HCT116 (cell line): ENCODE results near the gene EEFSEC. TPM values are rescaled to one million over a fixed set of nuclear protein-coding genes. Genes with fewer than 3 reads are reported as not detected.

ENCODE experiments used
- ATAC-seq: fragments of 200-7000 bp; cut with Tn5 transposase; 2 replicates; pipeline ENCODE4 v1.9.1; 2020; ENCODE audit warnings: mild to moderate bottlenecking, moderate library complexity
- BruUV-seq: library from RNA; stranded (reverse); fragments of 400-500 nt; replicated peaks from 2 replicates; lab custom pipeline; 2021; lab: Mats Ljungman, UMichigan
- CTCF ChIA-PET: fragments of 300-600 bp; sonication (Branson Sonifier 250); formaldehyde crosslinking; loops from one replicate; lab custom pipeline; 2021; ENCODE audit warnings: antibody characterized with exemption; lab: Charles Lee
- POLR2A ChIA-PET: fragments of 300-600, 350-600 bp; sonication (Branson Sonifier 250); formaldehyde crosslinking; loops from one replicate; lab custom pipeline; 2021; ENCODE audit warnings: antibody characterized with exemption; lab: Charles Lee
- RAD21 ChIA-PET, 2 experiments: fragments of 300-600 bp; sonication (Branson Sonifier 250); formaldehyde crosslinking; loops; one replicate each; lab custom pipeline; 2023; ENCODE audit warnings: low total read pairs in 2 of 2; ENCODE audit not compliant: uncharacterized antibody in 2 of 2, unreplicated experiment in 2 of 2, low non-redundant PET in 1 of 2; lab: Charles Lee
- DNase-seq: peaks from one replicate; pipeline ENCODE4 v3.0.0-alpha.2; 2010; ENCODE audit warnings: low read depth, low spot score
- H2AFZ ChIP-seq: fragments of 200-600 bp; shearing (Covaris generic), sonication (generic); 2 replicates; pipeline ENCODE4 v1.6.1; 2017; ENCODE audit warnings: low read depth, mixed run types, mixed read lengths, antibody characterized with exemption, low read length; ENCODE audit not compliant: poor library complexity, severe bottlenecking
- H3K27ac ChIP-seq: 2 replicates; pipeline ENCODE4 v1.5.1; 2012; ENCODE audit warnings: low read depth, low read length
- H3K27me3 ChIP-seq: fragments of 200-600 bp; sonication (generic); 2 replicates; pipeline ENCODE4 v1.6.1; 2016; ENCODE audit warnings: mixed run types, low read length, mixed read lengths; ENCODE audit not compliant: insufficient read depth
- H3K36me3 ChIP-seq, 2 experiments: fragments of 200-500 bp in 1 of 2; fragments of 200-600 bp in 1 of 2; sonication (Bioruptor generic) in 1 of 2; sonication (generic) in 1 of 2; 2 replicates each; pipeline versions ENCODE4 v1.5.1 to v1.6.1; 2014 to 2016; ENCODE audit warnings: low read length in 2 of 2, inconsistent platforms in 1 of 2, mixed read lengths in 1 of 2, mixed run types in 1 of 2; ENCODE audit not compliant: insufficient read depth in 2 of 2, control insufficient read depth in 1 of 2
- H3K4me1 ChIP-seq, 2 experiments: fragments of 200-600 bp in 1 of 2; sonication (generic) in 1 of 2; 2 replicates each; pipeline versions ENCODE4 v1.5.1 to v1.6.1; 2012 to 2017; ENCODE audit warnings: low read length in 2 of 2, inconsistent platforms in 1 of 2, mild to moderate bottlenecking in 1 of 2, mixed read lengths in 1 of 2, mixed run types in 1 of 2, moderate library complexity in 1 of 2; ENCODE audit not compliant: insufficient read depth in 2 of 2, control insufficient read depth in 1 of 2
- H3K4me2 ChIP-seq: fragments of 200-600 bp; sonication (generic); 2 replicates; pipeline ENCODE4 v1.6.1; 2017; ENCODE audit warnings: mixed run types, low read length, mixed read lengths
- H3K4me3 ChIP-seq, 2 experiments: fragments of 200-600 bp in 1 of 2; sonication (generic) in 1 of 2; replicated peaks in 1 of 2; 2 replicates each; pipeline ENCODE4 v1.5.1; 2011 to 2016; ENCODE audit warnings: low read length in 2 of 2, control low read depth in 1 of 2, low read depth in 1 of 2, mild to moderate bottlenecking in 1 of 2, mixed read lengths in 1 of 2, mixed run types in 1 of 2
- H3K79me2 ChIP-seq: fragments of 200-600 bp; sonication (generic); 2 replicates; pipeline ENCODE4 v1.6.1; 2017; ENCODE audit warnings: mild to moderate bottlenecking, mixed run types, low read length, moderate library complexity, mixed read lengths; ENCODE audit not compliant: insufficient read depth
- H3K9ac ChIP-seq: fragments of 200-600 bp; sonication (generic); 2 replicates; pipeline ENCODE4 v1.6.1; 2016; ENCODE audit warnings: low read length, mixed read lengths
- H3K9me2 ChIP-seq: fragments of 200-600 bp; sonication (generic), shearing (Covaris generic); 2 replicates; pipeline ENCODE4 v1.6.1; 2017; ENCODE audit warnings: mixed run types, mild to moderate bottlenecking, moderate library complexity; ENCODE audit not compliant: insufficient read depth
- H3K9me3 ChIP-seq, 2 experiments: fragments of 200-500 bp in 1 of 2; fragments of 200-600 bp in 1 of 2; sonication (Bioruptor generic) in 1 of 2; sonication (generic) in 1 of 2; 2 replicates each; pipeline ENCODE4 v1.6.1; 2014 to 2017; ENCODE audit warnings: low read length in 2 of 2, mixed read lengths in 2 of 2, inconsistent platforms in 1 of 2, low read depth in 1 of 2, mild to moderate bottlenecking in 1 of 2, mixed run types in 1 of 2, moderate library complexity in 1 of 2; ENCODE audit not compliant: control insufficient read depth in 1 of 2, insufficient read depth in 1 of 2
- H4K20me1 ChIP-seq: fragments of 200-600 bp; sonication (generic), shearing (Covaris generic); 2 replicates; pipeline ENCODE4 v1.6.1; 2017; ENCODE audit warnings: mixed run types, mild to moderate bottlenecking, moderate library complexity; ENCODE audit not compliant: insufficient read depth
- ATF3 ChIP-seq: IDR thresholded peaks from 2 replicates; pipeline ENCODE4 v1.6.1; 2012
- EGR1 ChIP-seq: IDR thresholded peaks from 2 replicates; pipeline ENCODE4 v1.6.1; 2012; ENCODE audit warnings: low read depth
- EZH2 ChIP-seq: fragments of 200-600 bp; sonication (generic); IDR thresholded peaks from 2 replicates; pipeline ENCODE4 v1.6.1; 2017; ENCODE audit warnings: antibody characterized with exemption, mixed run types
- EZH2phosphoT487 ChIP-seq: fragments of 200-600 bp; IDR thresholded peaks from 2 replicates; pipeline ENCODE4 v1.6.1; 2018; ENCODE audit warnings: antibody characterized with exemption, borderline replicate concordance
- FOSL1 ChIP-seq: IDR thresholded peaks from 2 replicates; pipeline ENCODE4 v1.6.1; 2012; ENCODE audit warnings: low read depth
- JUND ChIP-seq: IDR thresholded peaks from 2 replicates; pipeline ENCODE4 v1.6.1; 2012
- POLR2AphosphoS5 ChIP-seq: IDR thresholded peaks from 2 replicates; pipeline ENCODE4 v1.6.1; 2011; ENCODE audit warnings: mild to moderate bottlenecking, low read depth, low read length, moderate library complexity
- RAD21 ChIP-seq: IDR thresholded peaks from 2 replicates; pipeline ENCODE4 v1.6.1; 2012; ENCODE audit warnings: low read depth, mild to moderate bottlenecking
- SIN3A ChIP-seq: IDR thresholded peaks from 2 replicates; pipeline ENCODE4 v1.6.1; 2012; ENCODE audit warnings: low read depth
- TCF7L2 ChIP-seq: IDR thresholded peaks from 2 replicates; pipeline ENCODE4 v1.7.0; 2011; ENCODE audit warnings: borderline replicate concordance, inconsistent platforms; ENCODE audit not compliant: insufficient read depth, insufficient read length; ENCODE audit errors: extremely low read depth
- YY1 ChIP-seq: IDR thresholded peaks from 2 replicates; pipeline ENCODE4 v1.6.1; 2011; ENCODE audit warnings: low read length, low read depth, moderate library complexity, mild to moderate bottlenecking; ENCODE audit not compliant: insufficient replicate concordance; ENCODE audit errors: extremely low read depth
- ZNF274 ChIP-seq: fragments of 200-500 bp; sonication (Bioruptor generic); IDR thresholded peaks from 2 replicates; pipeline ENCODE4 v1.6.1; 2014; ENCODE audit warnings: mild to moderate bottlenecking, low read depth, low read length, inconsistent platforms
- intact Hi-C: fragments of 100-400 bp; cut with micrococcal nuclease; formaldehyde crosslinking; loops from 2 replicates; pipeline ENCODE4 v1.10.0; 2022
- total RNA-seq: library from RNA; stranded (reverse); gene quantifications from one replicate; pipeline ENCODE4 v1.2.1, GENCODE V29; 2021; ENCODE audit not compliant: unreplicated experiment
- TF ChIP-seq, protein P1 (sequence below): IDR thresholded peaks from 2 replicates; pipeline ENCODE4 v1.6.1; 2012; ENCODE audit warnings: low read depth
- TF ChIP-seq, protein P2 (sequence below): IDR thresholded peaks from 2 replicates; pipeline ENCODE4 v1.6.1; 2012

The EEFSEC gene
- total RNA-seq, 1 experiment from 2014 or later = 16.1 TPM

GRCh38 chr3:128281056-128281455, 127.8 kb downstream of the EEFSEC start:
- H3K79me2 ChIP-seq = no peaks in the 10 kb centered on the region
- TF ChIP-seq SIN3A (no peak), RAD21 (no peak), JUND (no peak)
- H2AFZ ChIP-seq = no peak overlapping the region
- no peak overlapping the region for H3K9ac ChIP-seq
- BruUV-seq = no TSS peak
- ChIA-PET POLR2A (no interaction called here), RAD21 (no interaction called here), CTCF (no interaction called here)
- ATAC-seq (no peak), DNase-seq (no peak)
- no peak overlapping the region for H3K27ac ChIP-seq
- no peaks in the 10 kb centered on the region for H4K20me1 ChIP-seq
- H3K9me3 ChIP-seq = no peaks in the 10 kb centered on the region
- H3K27me3 ChIP-seq = no peaks in the 10 kb centered on the region
- no peak overlapping the region for H3K4me3 ChIP-seq
- no peak overlapping the region for H3K4me2 ChIP-seq
- intact Hi-C loops = no loop called here
- H3K9me2 ChIP-seq = no peaks in the 10 kb centered on the region
- no peaks in the 10 kb centered on the region for H3K4me1 ChIP-seq
- no peaks in the 10 kb centered on the region; a peak in 1 of 4 replicates for H3K36me3 ChIP-seq

DNA sequence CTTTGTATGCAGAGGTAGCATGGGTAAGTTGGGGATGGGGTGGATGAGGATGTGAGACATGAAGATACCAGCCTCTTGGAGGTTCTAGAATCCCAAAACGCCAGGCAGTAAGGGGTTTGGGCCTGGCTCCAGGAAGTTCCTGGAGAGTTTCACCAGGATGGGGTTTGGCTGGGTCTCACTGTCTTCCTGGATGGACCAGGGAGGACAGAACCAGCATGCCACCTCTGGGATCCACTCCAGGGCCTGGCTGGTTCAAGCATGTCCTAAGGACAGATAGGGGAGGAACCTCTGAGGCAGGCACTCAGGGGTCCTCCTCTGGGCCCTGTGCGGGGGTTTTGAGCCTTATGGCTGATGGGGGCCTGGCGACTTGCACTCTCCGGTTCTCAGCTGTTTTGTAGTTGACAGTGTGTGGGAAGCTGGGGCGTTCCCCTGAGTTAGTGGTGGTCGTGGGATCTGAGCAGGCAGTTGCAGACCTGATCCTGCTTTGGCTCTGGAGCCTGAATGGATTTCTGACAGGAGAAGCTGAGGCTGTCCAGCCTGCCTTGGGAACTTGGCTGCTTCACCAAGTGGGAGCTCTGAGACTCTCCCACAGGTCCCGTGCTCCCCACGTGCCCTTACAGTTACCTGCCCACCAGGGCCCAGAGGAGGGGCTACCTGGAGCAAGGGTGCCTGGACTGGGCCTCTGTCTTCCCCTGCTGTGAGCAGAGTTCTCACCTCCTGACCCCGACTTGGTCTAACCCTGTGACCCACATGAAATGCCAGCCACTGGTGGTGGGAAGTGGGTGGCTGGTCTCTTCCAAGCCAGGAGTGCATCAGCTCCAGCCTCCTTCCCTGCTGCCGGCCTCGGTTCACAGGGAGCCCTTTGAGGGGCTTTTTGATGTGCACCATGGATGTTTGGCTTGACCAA, 128.4 kb downstream of the EEFSEC start:
- DNase-seq (no peak), ATAC-seq (no peak)
- ChIA-PET CTCF (no interaction called here), RAD21 (no interaction called here), POLR2A (no interaction called here)
- H3K4me1 ChIP-seq = no peaks in the 10 kb centered on the region
- H4K20me1 ChIP-seq = no peaks in the 10 kb centered on the region
- H3K36me3 ChIP-seq = no peaks in the 10 kb centered on the region; a peak in 1 of 4 replicates
- H3K9ac ChIP-seq = no peak overlapping the region
- H3K9me3 ChIP-seq = no peaks in the 10 kb centered on the region
- intact Hi-C loops = no loop called here
- no TSS peak for BruUV-seq
- no peak overlapping the region for H3K4me2 ChIP-seq
- H3K27me3 ChIP-seq = no peaks in the 10 kb centered on the region
- H3K9me2 ChIP-seq = no peaks in the 10 kb centered on the region
- no peak overlapping the region for H2AFZ ChIP-seq
- no peak overlapping the region for H3K27ac ChIP-seq
- no peaks in the 10 kb centered on the region for H3K79me2 ChIP-seq
- H3K4me3 ChIP-seq = no peak overlapping the region
- no peak for TF ChIP-seq RAD21
- no peak for TF ChIP-seq EZH2phosphoT487
- TF ChIP-seq, protein P1, sequence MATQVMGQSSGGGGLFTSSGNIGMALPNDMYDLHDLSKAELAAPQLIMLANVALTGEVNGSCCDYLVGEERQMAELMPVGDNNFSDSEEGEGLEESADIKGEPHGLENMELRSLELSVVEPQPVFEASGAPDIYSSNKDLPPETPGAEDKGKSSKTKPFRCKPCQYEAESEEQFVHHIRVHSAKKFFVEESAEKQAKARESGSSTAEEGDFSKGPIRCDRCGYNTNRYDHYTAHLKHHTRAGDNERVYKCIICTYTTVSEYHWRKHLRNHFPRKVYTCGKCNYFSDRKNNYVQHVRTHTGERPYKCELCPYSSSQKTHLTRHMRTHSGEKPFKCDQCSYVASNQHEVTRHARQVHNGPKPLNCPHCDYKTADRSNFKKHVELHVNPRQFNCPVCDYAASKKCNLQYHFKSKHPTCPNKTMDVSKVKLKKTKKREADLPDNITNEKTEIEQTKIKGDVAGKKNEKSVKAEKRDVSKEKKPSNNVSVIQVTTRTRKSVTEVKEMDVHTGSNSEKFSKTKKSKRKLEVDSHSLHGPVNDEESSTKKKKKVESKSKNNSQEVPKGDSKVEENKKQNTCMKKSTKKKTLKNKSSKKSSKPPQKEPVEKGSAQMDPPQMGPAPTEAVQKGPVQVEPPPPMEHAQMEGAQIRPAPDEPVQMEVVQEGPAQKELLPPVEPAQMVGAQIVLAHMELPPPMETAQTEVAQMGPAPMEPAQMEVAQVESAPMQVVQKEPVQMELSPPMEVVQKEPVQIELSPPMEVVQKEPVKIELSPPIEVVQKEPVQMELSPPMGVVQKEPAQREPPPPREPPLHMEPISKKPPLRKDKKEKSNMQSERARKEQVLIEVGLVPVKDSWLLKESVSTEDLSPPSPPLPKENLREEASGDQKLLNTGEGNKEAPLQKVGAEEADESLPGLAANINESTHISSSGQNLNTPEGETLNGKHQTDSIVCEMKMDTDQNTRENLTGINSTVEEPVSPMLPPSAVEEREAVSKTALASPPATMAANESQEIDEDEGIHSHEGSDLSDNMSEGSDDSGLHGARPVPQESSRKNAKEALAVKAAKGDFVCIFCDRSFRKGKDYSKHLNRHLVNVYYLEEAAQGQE = no peak
- no peak for TF ChIP-seq ATF3
- TF ChIP-seq, protein P2, sequence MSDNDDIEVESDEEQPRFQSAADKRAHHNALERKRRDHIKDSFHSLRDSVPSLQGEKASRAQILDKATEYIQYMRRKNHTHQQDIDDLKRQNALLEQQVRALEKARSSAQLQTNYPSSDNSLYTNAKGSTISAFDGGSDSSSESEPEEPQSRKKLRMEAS = no peak
- TF ChIP-seq POLR2AphosphoS5 = no peak
- no peak for TF ChIP-seq TCF7L2
- no peak for TF ChIP-seq EZH2
- TF ChIP-seq YY1 = no peak
- no peak for TF ChIP-seq JUND
- TF ChIP-seq ZNF274 = no peak
- no peak for TF ChIP-seq EGR1
- no peak for TF ChIP-seq FOSL1
